ENCODE data around the gene RAF1.

RAF1 gene

GRCh38 chr3:12656850-12657249 lies 7.1 kb downstream of the RAF1 start:
- H3F3A ChIP-seq (ENCODE audit: insufficient read depth) = peaks cover 10% of the 10 kb centered on the region; the same call in 1 of the 2 replicates
- no peak overlapping the region for H3K27ac ChIP-seq (ENCODE audit: low read depth, low read length)
- no peaks in the 10 kb centered on the region for H3K36me3 ChIP-seq (ENCODE audit: low read length)
- peaks cover 21% of the 10 kb centered on the region for H4K20me1 ChIP-seq (ENCODE audit: low read depth, low read length)
- no peaks in the 10 kb centered on the region for H3K9me3 ChIP-seq (ENCODE audit: insufficient read depth, low read length)
- H3K79me2 ChIP-seq (ENCODE audit: insufficient read depth, low read length) = peaks cover 99% of the 10 kb centered on the region
- H3K9me2 ChIP-seq (replicated peaks; ENCODE audit: insufficient read depth, low read length) = no peaks in the 10 kb centered on the region
- H3K4me2 ChIP-seq (ENCODE audit: low read depth, low read length, poor library complexity, severe bottlenecking) = no peak overlapping the region
- no peak overlapping the region for H2AFZ ChIP-seq (ENCODE audit: low read depth, low read length, severe bottlenecking)
- no peak overlapping the region for H3K4me3 ChIP-seq (ENCODE audit: insufficient read depth, low read length, poor library complexity, severe bottlenecking)
- no peak overlapping the region for H3K9ac ChIP-seq (ENCODE audit: low read length)
- no peak for TF ChIP-seq EZH2phosphoT487 (conservative IDR thresholded peaks at IDR 0.05; ENCODE audit: low read length)
- TF ChIP-seq CTCF (IDR thresholded peaks at IDR 0.05; ENCODE audit: insufficient read depth, low read length, poor library complexity, severe bottlenecking) = no peak
- no peaks in the 10 kb centered on the region for H3K27me3 ChIP-seq (ENCODE audit: low read length)

- Histone ChIP-seq H3F3A (ENCODE audit: insufficient read depth) (peaks cover 7% of the 10 kb centered on the region; the same call in 1 of the 2 replicates), H3K9me2 (replicated peaks; ENCODE audit: insufficient read depth, low read length) (no peaks in the 10 kb centered on the region), H3K4me2 (ENCODE audit: low read depth, low read length, poor library complexity, severe bottlenecking) (no peak overlapping the region), H3K9ac (ENCODE audit: low read length) (no peak overlapping the region), H3K27ac (ENCODE audit: low read depth, low read length) (no peak overlapping the region), H4K20me1 (ENCODE audit: low read depth, low read length) (peaks cover 21% of the 10 kb centered on the region), H3K27me3 (ENCODE audit: low read length) (no peaks in the 10 kb centered on the region), H3K79me2 (ENCODE audit: insufficient read depth, low read length) (peaks cover 97% of the 10 kb centered on the region), H2AFZ (ENCODE audit: low read depth, low read length, severe bottlenecking) (no peak overlapping the region), H3K4me3 (ENCODE audit: insufficient read depth, low read length, poor library complexity, severe bottlenecking) (no peak overlapping the region), H3K36me3 (ENCODE audit: low read length) (no peaks in the 10 kb centered on the region), H3K9me3 (ENCODE audit: insufficient read depth, low read length) (no peaks in the 10 kb centered on the region)
- TF ChIP-seq EZH2phosphoT487 (conservative IDR thresholded peaks at IDR 0.05; ENCODE audit: low read length) = no peak
- TF ChIP-seq CTCF (IDR thresholded peaks at IDR 0.05; ENCODE audit: insufficient read depth, low read length, poor library complexity, severe bottlenecking) = no peak
Observed at GRCh38 chr3:12656193-12656592, 7.7 kb downstream of the RAF1 start.

GRCh38 chr3:12655701-12656100 lies 8.2 kb downstream of the RAF1 start:
- Histone ChIP-seq H3K27ac (ENCODE audit: low read depth, low read length) (no peak overlapping the region), H3K79me2 (ENCODE audit: insufficient read depth, low read length) (peaks cover 97% of the 10 kb centered on the region), H3K4me2 (ENCODE audit: low read depth, low read length, poor library complexity, severe bottlenecking) (no peak overlapping the region), H2AFZ (ENCODE audit: low read depth, low read length, severe bottlenecking) (no peak overlapping the region), H4K20me1 (ENCODE audit: low read depth, low read length) (peaks cover 18% of the 10 kb centered on the region), H3K36me3 (ENCODE audit: low read length) (no peaks in the 10 kb centered on the region), H3K9me2 (replicated peaks; ENCODE audit: insufficient read depth, low read length) (no peaks in the 10 kb centered on the region), H3K9ac (ENCODE audit: low read length) (no peak overlapping the region), H3F3A (ENCODE audit: insufficient read depth) (peaks cover 9% of the 10 kb centered on the region; the same call in 1 of the 2 replicates), H3K27me3 (ENCODE audit: low read length) (no peaks in the 10 kb centered on the region), H3K9me3 (ENCODE audit: insufficient read depth, low read length) (no peaks in the 10 kb centered on the region), H3K4me3 (ENCODE audit: insufficient read depth, low read length, poor library complexity, severe bottlenecking) (no peak overlapping the region)
- TF ChIP-seq EZH2phosphoT487 (conservative IDR thresholded peaks at IDR 0.05; ENCODE audit: low read length) (no peak), CTCF (IDR thresholded peaks at IDR 0.05; ENCODE audit: insufficient read depth, low read length, poor library complexity, severe bottlenecking) (no peak)

All from SU-DHL-6 (cell line).